GM12892 (cell line): ENCODE data around the gene MRPL4.
A peak's percentile ranks its signal among the peaks of the same experiment; 100 is the strongest.

ENCODE experiments used
- POLR2A ChIP-seq: IDR thresholded peaks from 2 replicates; pipeline ENCODE4 v1.6.1; 2011; ENCODE audit warnings: low read depth, low read length, control low read depth
- POLR2AphosphoS5 ChIP-seq: IDR thresholded peaks from 2 replicates; pipeline ENCODE4 v1.6.1; 2011; ENCODE audit warnings: low read depth, low read length, control low read depth

GRCh38 chr19:10277795-10278589 lies 26.0 kb downstream of the MRPL4 start:
- TF ChIP-seq POLR2A (0 out of 2 replicates have a peak, but pooled peaks have one; percentile 28), POLR2AphosphoS5 (peak; percentile 67; the same call in 1 of the 2 replicates)
